Panc1 (cell line): Measurements from ENCODE around the gene JMJD4. TPM values are rescaled to one million over a fixed set of nuclear protein-coding genes. Genes with fewer than 3 reads are reported as not detected.

Experiments
- ATAC-seq: fragments of 200-7000 bp; cut with Tn5 transposase; 2 replicates; pipeline ENCODE4 v1.9.1; 2020; ENCODE audit warnings: mild to moderate bottlenecking, moderate library complexity
- BruUV-seq: library from RNA; stranded (reverse); fragments of 400-500 nt; replicated peaks from 2 replicates; lab custom pipeline; 2021; lab: Mats Ljungman, UMichigan
- CTCF ChIA-PET: fragments of 300-600 bp; sonication (Branson Sonifier 250); formaldehyde crosslinking; loops from one replicate; lab custom pipeline; 2022; ENCODE audit warnings: antibody characterized with exemption; lab: Charles Lee
- POLR2A ChIA-PET: fragments of 300-600 bp; sonication (Branson Sonifier 250); formaldehyde crosslinking; loops from one replicate; lab custom pipeline; 2022; ENCODE audit warnings: antibody characterized with exemption; lab: Charles Lee
- DNase-seq: peaks from one replicate; pipeline ENCODE4 v3.0.0-alpha.2; 2010; ENCODE audit warnings: low read depth, low spot score
- H3K27ac ChIP-seq: 2 replicates; pipeline ENCODE4 v1.5.1; 2011; ENCODE audit warnings: mild to moderate bottlenecking, low read length, inconsistent platforms
- H3K27me3 ChIP-seq: fragments of 200-500 bp; sonication (Bioruptor generic); 2 replicates; pipeline ENCODE4 v1.6.0; 2014; ENCODE audit warnings: low read length, inconsistent platforms; ENCODE audit not compliant: control insufficient read depth, insufficient read depth
- H3K36me3 ChIP-seq: fragments of 200-500 bp; sonication (Bioruptor generic); 2 replicates; pipeline ENCODE4 v1.5.1; 2014; ENCODE audit warnings: inconsistent platforms, mild to moderate bottlenecking, low read length, moderate library complexity; ENCODE audit not compliant: control insufficient read depth, insufficient read depth
- H3K4me1 ChIP-seq: 2 replicates; pipeline ENCODE4 v1.5.1; 2011; ENCODE audit warnings: inconsistent platforms, mild to moderate bottlenecking, low read length, moderate library complexity; ENCODE audit not compliant: control insufficient read depth, insufficient read depth
- H3K4me3 ChIP-seq, 2 experiments: 2 replicates each; pipeline ENCODE4 v1.5.1; 2011 to 2012; ENCODE audit warnings: low read depth in 2 of 2, low read length in 2 of 2, mild to moderate bottlenecking in 2 of 2, inconsistent platforms in 1 of 2, moderate library complexity in 1 of 2
- H3K9me3 ChIP-seq: fragments of 200-500 bp; sonication (Bioruptor generic); 2 replicates; pipeline ENCODE4 v1.5.1; 2014; ENCODE audit warnings: low read depth, mild to moderate bottlenecking, inconsistent platforms, low read length, moderate library complexity; ENCODE audit not compliant: control insufficient read depth, insufficient read depth
- POLR2AphosphoS5 ChIP-seq: IDR thresholded peaks from 2 replicates; pipeline ENCODE4 v1.6.1; 2012; ENCODE audit warnings: mild to moderate bottlenecking, low read depth, low read length, moderate library complexity
- SIN3A ChIP-seq: IDR thresholded peaks from 2 replicates; pipeline ENCODE4 v1.6.1; 2012; ENCODE audit warnings: low read depth, mild to moderate bottlenecking, low read length, moderate library complexity, borderline replicate concordance; ENCODE audit not compliant: insufficient read depth
- TCF7L2 ChIP-seq: IDR thresholded peaks from 2 replicates; pipeline ENCODE4 v1.6.1; 2011; ENCODE audit warnings: mild to moderate bottlenecking, low read depth, low read length, inconsistent platforms
- in situ Hi-C: cut with HindIII; loops from 2 replicates; pipeline ENCODE4 v1.10.0; 2016; ENCODE audit warnings: low sequenced_read_pairs, low pct_unique_long_range_greater_than_20kb
- intact Hi-C: fragments of 100-400 bp; cut with micrococcal nuclease; formaldehyde crosslinking; loops from one replicate; pipeline ENCODE4 v1.10.0; 2022; ENCODE audit not compliant: unreplicated experiment
- total RNA-seq: library from RNA; stranded (reverse); gene quantifications from one replicate; pipeline ENCODE4 v1.2.1, GENCODE V29; 2021; ENCODE audit not compliant: unreplicated experiment
- TF ChIP-seq, protein P1 (sequence below): fragments of 450-650 bp; IDR thresholded peaks from 2 replicates; pipeline ENCODE4 v1.5.1; 2017; ENCODE audit warnings: mild to moderate bottlenecking
- TF ChIP-seq, protein P2 (sequence below), 2 experiments: IDR thresholded peaks; 2 replicates each; pipeline ENCODE4 v1.6.1; 2011 to 2012; ENCODE audit warnings: low read depth in 2 of 2, control low read depth in 1 of 2, low read length in 1 of 2, mild to moderate bottlenecking in 1 of 2, moderate library complexity in 1 of 2; ENCODE audit not compliant: insufficient read depth in 1 of 2

Gene JMJD4
- total RNA-seq, 1 experiment from 2014 or later, result 27.7 TPM

DNA sequence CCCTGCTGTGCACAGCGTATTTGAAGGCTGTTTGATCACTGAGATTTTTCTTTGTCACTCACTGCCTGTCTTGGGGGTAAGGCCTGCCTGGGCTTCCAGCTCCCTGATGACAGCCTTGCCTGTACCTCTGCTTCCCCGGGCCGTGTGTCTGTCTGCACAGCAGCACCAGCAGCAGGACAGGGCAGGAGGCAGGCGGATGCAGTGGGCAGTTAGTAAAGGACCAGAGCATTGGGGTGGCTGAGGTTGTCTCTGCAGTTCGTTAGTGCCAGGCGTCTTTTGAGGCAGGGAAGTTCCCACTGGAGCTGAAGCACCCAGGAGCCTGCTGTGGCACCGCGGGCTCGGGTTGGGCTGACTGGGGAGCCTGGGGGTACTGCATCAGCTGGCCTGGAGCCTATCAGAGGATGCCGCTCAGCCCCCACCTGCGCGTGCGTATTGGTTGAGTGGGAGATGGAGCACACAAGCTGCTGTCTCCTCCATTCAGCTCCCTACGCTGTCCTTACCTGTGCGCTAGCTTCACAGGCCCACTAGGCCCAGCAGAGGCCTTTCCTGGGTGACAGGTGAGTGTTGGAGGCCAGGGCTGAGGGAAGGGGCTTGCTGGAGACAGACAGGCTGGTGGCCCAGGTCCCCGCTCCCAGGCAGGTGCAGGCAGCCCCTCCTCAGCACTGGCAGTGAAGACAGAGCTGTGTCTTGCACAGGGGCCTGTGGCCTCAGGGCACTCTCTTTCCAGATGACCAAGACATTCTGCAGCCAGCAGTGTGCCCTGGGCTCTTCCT, 28.3 kb upstream of the JMJD4 start:
- in situ Hi-C loops, result no loop called here
- ATAC-seq, result no peak
- POLR2A ChIA-PET, result interaction anchor here (0.6 kb wide), 1 partner anchor 149 kb away, joined by 4 read pairs; no protein-coding TSS in a partner anchor

DNA sequence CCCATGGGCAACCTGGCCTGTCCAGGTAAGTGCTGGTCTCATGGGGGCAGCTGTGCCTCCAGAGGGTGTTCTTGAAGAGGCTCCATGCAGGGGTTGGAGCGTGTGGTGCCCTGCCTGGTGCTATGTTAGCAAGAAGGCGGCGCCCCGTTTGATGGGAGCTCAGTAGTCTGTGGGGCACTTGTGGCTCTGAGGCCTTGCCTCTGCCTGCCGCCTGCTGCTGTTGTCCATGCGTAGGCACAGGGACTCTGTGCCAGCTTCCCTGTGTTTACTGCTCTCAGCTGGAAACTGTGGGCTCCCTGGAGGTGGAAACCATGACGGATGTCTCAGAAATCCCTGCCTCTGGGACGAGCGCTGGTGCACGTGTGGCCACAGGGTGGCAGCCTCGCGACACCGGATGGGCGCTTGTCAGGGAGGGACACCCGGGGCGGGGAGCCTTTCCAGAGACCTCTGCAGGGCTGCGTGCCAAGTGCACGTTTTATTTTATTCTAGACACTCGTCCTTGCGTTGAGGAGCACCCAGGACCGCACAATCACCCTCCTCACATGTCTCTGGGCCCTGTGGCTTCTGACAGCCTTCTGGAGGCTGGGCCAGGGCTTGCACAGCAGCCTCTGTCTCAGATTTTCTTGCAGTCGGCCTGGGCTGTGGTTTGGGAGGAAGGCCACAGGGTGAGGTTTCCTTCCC, 27.3 kb upstream of the JMJD4 start:
- Histone ChIP-seq H3K36me3 (peaks cover 9% of the 10 kb centered on the region; the same call in 1 of the 2 replicates), H3K4me1 (peaks cover 78% of the 10 kb centered on the region), H3K9me3 (no peaks in the 10 kb centered on the region), H3K27me3 (no peaks in the 10 kb centered on the region), H3K4me3 (no peak overlapping the region), H3K27ac (peak overlapping the region; percentile 46)
- no TSS peak for BruUV-seq
- in situ Hi-C loops (no loop called here), intact Hi-C loops (loop anchor here (2.0 kb wide), 1 partner anchor 184 kb away; the partner anchor contains the start of gene WNT9A)
- TF ChIP-seq, protein P1, sequence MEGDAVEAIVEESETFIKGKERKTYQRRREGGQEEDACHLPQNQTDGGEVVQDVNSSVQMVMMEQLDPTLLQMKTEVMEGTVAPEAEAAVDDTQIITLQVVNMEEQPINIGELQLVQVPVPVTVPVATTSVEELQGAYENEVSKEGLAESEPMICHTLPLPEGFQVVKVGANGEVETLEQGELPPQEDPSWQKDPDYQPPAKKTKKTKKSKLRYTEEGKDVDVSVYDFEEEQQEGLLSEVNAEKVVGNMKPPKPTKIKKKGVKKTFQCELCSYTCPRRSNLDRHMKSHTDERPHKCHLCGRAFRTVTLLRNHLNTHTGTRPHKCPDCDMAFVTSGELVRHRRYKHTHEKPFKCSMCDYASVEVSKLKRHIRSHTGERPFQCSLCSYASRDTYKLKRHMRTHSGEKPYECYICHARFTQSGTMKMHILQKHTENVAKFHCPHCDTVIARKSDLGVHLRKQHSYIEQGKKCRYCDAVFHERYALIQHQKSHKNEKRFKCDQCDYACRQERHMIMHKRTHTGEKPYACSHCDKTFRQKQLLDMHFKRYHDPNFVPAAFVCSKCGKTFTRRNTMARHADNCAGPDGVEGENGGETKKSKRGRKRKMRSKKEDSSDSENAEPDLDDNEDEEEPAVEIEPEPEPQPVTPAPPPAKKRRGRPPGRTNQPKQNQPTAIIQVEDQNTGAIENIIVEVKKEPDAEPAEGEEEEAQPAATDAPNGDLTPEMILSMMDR, result peak; percentile 95
- TF ChIP-seq POLR2AphosphoS5 (peak; percentile 60; the same call in 1 of the 2 replicates), SIN3A (peak; percentile 69; the same call in 1 of the 2 replicates), TCF7L2 (no peak)
- TF ChIP-seq, protein P2, sequence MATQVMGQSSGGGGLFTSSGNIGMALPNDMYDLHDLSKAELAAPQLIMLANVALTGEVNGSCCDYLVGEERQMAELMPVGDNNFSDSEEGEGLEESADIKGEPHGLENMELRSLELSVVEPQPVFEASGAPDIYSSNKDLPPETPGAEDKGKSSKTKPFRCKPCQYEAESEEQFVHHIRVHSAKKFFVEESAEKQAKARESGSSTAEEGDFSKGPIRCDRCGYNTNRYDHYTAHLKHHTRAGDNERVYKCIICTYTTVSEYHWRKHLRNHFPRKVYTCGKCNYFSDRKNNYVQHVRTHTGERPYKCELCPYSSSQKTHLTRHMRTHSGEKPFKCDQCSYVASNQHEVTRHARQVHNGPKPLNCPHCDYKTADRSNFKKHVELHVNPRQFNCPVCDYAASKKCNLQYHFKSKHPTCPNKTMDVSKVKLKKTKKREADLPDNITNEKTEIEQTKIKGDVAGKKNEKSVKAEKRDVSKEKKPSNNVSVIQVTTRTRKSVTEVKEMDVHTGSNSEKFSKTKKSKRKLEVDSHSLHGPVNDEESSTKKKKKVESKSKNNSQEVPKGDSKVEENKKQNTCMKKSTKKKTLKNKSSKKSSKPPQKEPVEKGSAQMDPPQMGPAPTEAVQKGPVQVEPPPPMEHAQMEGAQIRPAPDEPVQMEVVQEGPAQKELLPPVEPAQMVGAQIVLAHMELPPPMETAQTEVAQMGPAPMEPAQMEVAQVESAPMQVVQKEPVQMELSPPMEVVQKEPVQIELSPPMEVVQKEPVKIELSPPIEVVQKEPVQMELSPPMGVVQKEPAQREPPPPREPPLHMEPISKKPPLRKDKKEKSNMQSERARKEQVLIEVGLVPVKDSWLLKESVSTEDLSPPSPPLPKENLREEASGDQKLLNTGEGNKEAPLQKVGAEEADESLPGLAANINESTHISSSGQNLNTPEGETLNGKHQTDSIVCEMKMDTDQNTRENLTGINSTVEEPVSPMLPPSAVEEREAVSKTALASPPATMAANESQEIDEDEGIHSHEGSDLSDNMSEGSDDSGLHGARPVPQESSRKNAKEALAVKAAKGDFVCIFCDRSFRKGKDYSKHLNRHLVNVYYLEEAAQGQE (IDR thresholded peaks at IDR 0.05; ENCODE audit: insufficient read depth in 1 of 2, low read depth in 2 of 2, low read length in 1 of 2), result no peak
- ChIA-PET CTCF (interaction anchor here (0.7 to 1.9 kb wide), 3 partner anchors 9 to 191 kb away, joined by 3 to 9 read pairs (median 3); no protein-coding TSS in a partner anchor), POLR2A (interaction anchor here (0.6 kb wide), 1 partner anchor 150 kb away, joined by 4 read pairs; no protein-coding TSS in a partner anchor)
- ATAC-seq (peak; percentile 75), DNase-seq (no peak)

More for the DNA sequence above, 28.3 kb upstream of the JMJD4 start:
- H3K4me3 ChIP-seq, result no peak overlapping the region
- H3K27ac ChIP-seq, result peak overlapping the region; percentile 72; the same call in 1 of the 2 replicates
- CTCF ChIA-PET, result interaction anchor here (0.7 to 1.9 kb wide), 2 partner anchors 185 to 190 kb away, joined by 3 to 9 read pairs; no protein-coding TSS in a partner anchor
- H3K27me3 ChIP-seq, result no peaks in the 10 kb centered on the region
- no TSS peak for BruUV-seq
- TF ChIP-seq POLR2AphosphoS5 (no peak), TCF7L2 (no peak), SIN3A (no peak)
- TF ChIP-seq, protein P1, result no peak
- TF ChIP-seq, protein P2 (IDR thresholded peaks at IDR 0.05; ENCODE audit: insufficient read depth in 1 of 2, low read depth in 2 of 2, low read length in 1 of 2), result no peak
- H3K36me3 ChIP-seq, result peaks cover 10% of the 10 kb centered on the region; the same call in 1 of the 2 replicates
- no peak for DNase-seq
- peaks cover 82% of the 10 kb centered on the region for H3K4me1 ChIP-seq
- intact Hi-C loops, result loop anchor here (2.0 kb wide), 1 partner anchor 183 kb away; the partner anchor contains the start of gene WNT9A
- no peaks in the 10 kb centered on the region for H3K9me3 ChIP-seq
